HepG2 (cell line): ENCODE data around the gene ZFP36L2. TPM values are rescaled to one million over a fixed set of nuclear protein-coding genes. Genes with fewer than 3 reads are reported as not detected.

Experiments used
- AGO1 ChIP-seq: fragments of 200-400 bp; formaldehyde crosslinking; IDR thresholded peaks from 2 replicates; pipeline ENCODE4 v1.6.1; 2017; ENCODE audit warnings: mild to moderate bottlenecking, low read depth, low read length, moderate library complexity; ENCODE audit not compliant: poor library complexity, severe bottlenecking
- ATF7-NPFF ChIP-seq: sonication (generic); formaldehyde crosslinking; IDR thresholded peaks from 2 replicates; pipeline ENCODE4 v1.8.1; 2023; ENCODE audit warnings: mild to moderate bottlenecking, low read depth, missing genetic modification reagents, moderate library complexity
- CENPBD1 ChIP-seq: sonication (generic); formaldehyde crosslinking; IDR thresholded peaks from 2 replicates; pipeline ENCODE4 v1.8.0; 2022; ENCODE audit warnings: missing genetic modification reagents, low read depth, mild to moderate bottlenecking, borderline replicate concordance
- GPN1 ChIP-seq: sonication (generic); formaldehyde crosslinking; IDR thresholded peaks from 2 replicates; pipeline ENCODE4 v1.5.1; 2020; ENCODE audit warnings: missing genetic modification reagents, borderline replicate concordance
- IRF9 ChIP-seq: sonication (generic); formaldehyde crosslinking; IDR thresholded peaks from 2 replicates; pipeline ENCODE4 v1.8.0; 2022; ENCODE audit warnings: missing genetic modification reagents, mild to moderate bottlenecking, borderline replicate concordance
- MED8 ChIP-seq: sonication (generic); formaldehyde crosslinking; IDR thresholded peaks from 2 replicates; pipeline ENCODE4 v1.8.1; 2023; ENCODE audit warnings: mild to moderate bottlenecking, missing genetic modification reagents; ENCODE audit not compliant: insufficient replicate concordance
- POGK ChIP-seq: sonication (generic); formaldehyde crosslinking; conservative IDR thresholded peaks from 2 replicates; pipeline ENCODE4 v1.8.0; 2022; ENCODE audit warnings: mild to moderate bottlenecking, moderate library complexity, missing genetic modification reagents
- PRDM15 ChIP-seq: sonication (generic); formaldehyde crosslinking; IDR thresholded peaks from 2 replicates; pipeline ENCODE4 v1.4.0; 2020; ENCODE audit warnings: missing genetic modification reagents
- TRAFD1 ChIP-seq: sonication (generic); formaldehyde crosslinking; IDR thresholded peaks from 2 replicates; pipeline ENCODE4 v1.5.1; 2020; ENCODE audit warnings: missing genetic modification reagents, mild to moderate bottlenecking, borderline replicate concordance
- ZNF512 ChIP-seq: sonication (generic); formaldehyde crosslinking; IDR thresholded peaks from 2 replicates; pipeline ENCODE4 v1.4.0; 2020; ENCODE audit warnings: mild to moderate bottlenecking, missing genetic modification reagents
- ZNF562 ChIP-seq: sonication (generic); formaldehyde crosslinking; IDR thresholded peaks from 2 replicates; pipeline ENCODE4 v1.8.0; 2022; ENCODE audit warnings: missing genetic modification reagents, borderline replicate concordance
- polyA plus RNA-seq, 8 experiments: library from polyadenylated mRNA; depleted of rRNA in 3 of 8; stranded (reverse) in 7 of 8; unstranded in 1 of 8; fragments of >200 nt; fragmentation: Illumina TruSeq in 4 of 8; extraction: Trizol in 4 of 8; gene quantifications; 2 replicates each; pipeline versions ENCODE4 v1.2.1 to v1.2.3, GENCODE V29; 2011 to 2016; ENCODE audit warnings: low read depth in 4 of 8, missing spikeins in 1 of 8, mixed read lengths in 1 of 8; ENCODE audit not compliant: insufficient read depth in 1 of 8
- total RNA-seq, 5 experiments: library from RNA; depleted of rRNA; stranded (reverse); fragments of >200 nt; fragmentation: Illumina TruSeq; extraction: Trizol; gene quantifications; 2 replicates each; pipeline ENCODE4 v1.2.3, GENCODE V29; 2016; ENCODE audit warnings: low read depth in 1 of 5

Gene ZFP36L2
- total and polyA plus RNA-seq, 2 of the 13 experiments (the other 11 are each of a cell fraction or from before 2014, with no cell fraction given), result 11.2 to 21.8 TPM

GRCh38 chr2:43226955-43227829, 786 bp upstream of the ZFP36L2 start (continued):
- TF ChIP-seq CENPBD1 (CRISPR knock-in tag), result no peak; the same call in 1 of the 2 replicates
- peak; percentile 95 for TF ChIP-seq MED8 (CRISPR knock-in tag)
- TF ChIP-seq POGK, result peak; percentile 78
- no peak for TF ChIP-seq ZNF512 (CRISPR knock-in tag)
- no peak for TF ChIP-seq GPN1 (CRISPR knock-in tag)
- TF ChIP-seq TRAFD1 (CRISPR knock-in tag), result 0 out of 2 replicates have a peak, but pooled peaks have one; percentile 95
- TF ChIP-seq IRF9 (CRISPR knock-in tag), result peak; percentile 86; the same call in 1 of the 2 replicates
- TF ChIP-seq PRDM15, result peak; percentile 35; the same call in 1 of the 2 replicates
- TF ChIP-seq ZNF562, result 0 out of 2 replicates have a peak, but pooled peaks have one; percentile 54
- peak; percentile 87 for TF ChIP-seq ATF7-NPFF (CRISPR knock-in tag)
- TF ChIP-seq AGO1, result no peak
